Measurements from ENCODE around the gene VWA3B. TPM values are rescaled to one million over a fixed set of nuclear protein-coding genes. Genes with fewer than 3 reads are reported as not detected.

The VWA3B gene
- total RNA-seq, 6 experiments from 2014 or later = 0.09 to 0.24 (median 0.13) TPM; not detected in 2

DNA sequence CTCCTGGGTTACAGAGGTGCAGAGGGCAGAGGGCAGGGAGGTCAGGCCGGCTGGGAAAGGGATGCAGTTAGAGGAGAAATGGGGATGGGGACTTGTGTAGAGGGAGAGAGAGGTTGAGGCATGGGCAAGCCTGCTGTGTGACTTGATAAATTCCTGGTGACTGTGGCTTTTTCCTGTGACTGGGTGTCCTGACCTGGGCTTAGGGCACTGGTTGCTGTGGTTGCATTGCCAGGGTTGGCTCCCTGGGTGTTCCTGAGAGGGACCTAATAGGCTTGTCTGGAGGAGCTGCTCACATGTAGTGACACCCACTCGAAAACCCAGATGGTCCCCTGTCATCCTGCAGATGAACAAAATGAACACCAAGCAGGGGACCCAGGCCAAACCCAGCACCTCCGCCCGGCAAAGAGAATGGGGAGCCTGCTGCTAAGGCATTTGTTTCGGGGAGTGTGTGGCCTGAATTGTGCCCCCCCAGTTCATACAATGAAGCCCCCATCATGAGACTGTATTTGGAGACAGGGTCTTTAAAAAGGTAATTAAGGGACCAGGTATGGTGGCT lies 78.6 kb downstream of the VWA3B start:
- Histone ChIP-seq H3K27me3 (no peaks in the 10 kb centered on the region), H3K36me3 (no peaks in the 10 kb centered on the region), H3K9me3 (no peaks in the 10 kb centered on the region), H3K27ac (no peak overlapping the region), H3K4me3 (no peak overlapping the region), H3K4me1 (no peaks in the 10 kb centered on the region)
- TF ChIP-seq, protein P1, sequence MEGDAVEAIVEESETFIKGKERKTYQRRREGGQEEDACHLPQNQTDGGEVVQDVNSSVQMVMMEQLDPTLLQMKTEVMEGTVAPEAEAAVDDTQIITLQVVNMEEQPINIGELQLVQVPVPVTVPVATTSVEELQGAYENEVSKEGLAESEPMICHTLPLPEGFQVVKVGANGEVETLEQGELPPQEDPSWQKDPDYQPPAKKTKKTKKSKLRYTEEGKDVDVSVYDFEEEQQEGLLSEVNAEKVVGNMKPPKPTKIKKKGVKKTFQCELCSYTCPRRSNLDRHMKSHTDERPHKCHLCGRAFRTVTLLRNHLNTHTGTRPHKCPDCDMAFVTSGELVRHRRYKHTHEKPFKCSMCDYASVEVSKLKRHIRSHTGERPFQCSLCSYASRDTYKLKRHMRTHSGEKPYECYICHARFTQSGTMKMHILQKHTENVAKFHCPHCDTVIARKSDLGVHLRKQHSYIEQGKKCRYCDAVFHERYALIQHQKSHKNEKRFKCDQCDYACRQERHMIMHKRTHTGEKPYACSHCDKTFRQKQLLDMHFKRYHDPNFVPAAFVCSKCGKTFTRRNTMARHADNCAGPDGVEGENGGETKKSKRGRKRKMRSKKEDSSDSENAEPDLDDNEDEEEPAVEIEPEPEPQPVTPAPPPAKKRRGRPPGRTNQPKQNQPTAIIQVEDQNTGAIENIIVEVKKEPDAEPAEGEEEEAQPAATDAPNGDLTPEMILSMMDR (IDR thresholded peaks at IDR 0.05) = no peak
- TF ChIP-seq POLR2A (IDR thresholded peaks at IDR 0.05) = no peak
- ATAC-seq (no peak), DNase-seq (no peak)
- 7% methylated on average over 1 of the region's 5 CpGs for WGBS (ENCODE audit: insufficient coverage, low coverage, low lambda C conversion rate, missing lambda C conversion rate)
- intact Hi-C loops (cut with DNase I) = no loop called here

DNA sequence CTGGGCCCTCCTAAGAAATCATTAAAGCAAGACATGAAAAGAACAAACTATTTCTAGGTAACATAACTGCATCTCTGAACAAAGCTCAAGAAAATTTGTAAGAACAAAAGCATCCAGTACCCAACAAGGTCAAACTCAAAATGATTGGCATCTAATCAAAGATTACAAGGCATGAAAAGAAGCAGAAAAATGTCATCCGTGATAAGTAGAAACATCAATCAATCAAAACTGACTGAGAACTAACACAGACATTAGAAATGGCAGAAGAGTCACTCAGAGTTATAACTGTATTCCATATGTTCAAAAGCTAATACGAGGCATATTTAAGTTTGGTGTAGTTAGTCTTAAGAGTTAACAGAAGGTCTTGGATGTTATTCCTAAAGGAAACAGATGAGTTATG lies 80.9 kb downstream of the VWA3B start:
- ATAC-seq = no peak
- no peak for DNase-seq
- Histone ChIP-seq H3K4me3 (no peak overlapping the region), H3K4me1 (no peaks in the 10 kb centered on the region), H3K36me3 (no peaks in the 10 kb centered on the region), H3K9me3 (no peaks in the 10 kb centered on the region), H3K27me3 (no peaks in the 10 kb centered on the region), H3K27ac (no peak overlapping the region)
- 63% methylated on average over 2 of the region's 2 CpGs for WGBS (ENCODE audit: insufficient coverage, low coverage, low lambda C conversion rate, missing lambda C conversion rate)
- TF ChIP-seq, protein P1 (IDR thresholded peaks at IDR 0.05) = no peak
- TF ChIP-seq POLR2A (IDR thresholded peaks at IDR 0.05) = no peak
- intact Hi-C loops (cut with DNase I) = no loop called here

DNA sequence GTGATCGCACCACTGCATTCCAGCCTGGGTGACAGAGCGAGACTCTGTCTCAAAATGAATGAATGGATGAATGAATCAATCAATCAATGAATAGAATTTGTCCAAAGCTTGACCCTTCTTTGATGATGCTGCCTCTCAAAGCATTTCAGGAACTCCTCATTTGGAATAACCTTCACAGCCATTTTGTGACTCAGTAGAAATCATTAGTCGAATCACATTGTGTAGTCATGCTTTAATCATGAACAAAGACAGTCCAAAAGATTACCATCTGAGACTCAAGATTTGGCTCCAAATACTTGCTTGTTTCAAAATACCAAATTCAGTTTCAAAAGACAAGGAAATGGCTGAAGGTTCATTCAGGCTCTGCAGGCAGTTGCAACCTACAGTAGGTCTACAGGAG lies 83.1 kb downstream of the VWA3B start:
- H3K27me3 ChIP-seq = no peaks in the 10 kb centered on the region
- H3K27ac ChIP-seq = no peak overlapping the region
- H3K9me3 ChIP-seq = no peaks in the 10 kb centered on the region
- H3K4me1 ChIP-seq = no peaks in the 10 kb centered on the region
- WGBS (ENCODE audit: insufficient coverage, low coverage, low lambda C conversion rate, missing lambda C conversion rate) = 52% methylated on average over 3 of the region's 3 CpGs
- DNase-seq = no peak
- H3K36me3 ChIP-seq = no peaks in the 10 kb centered on the region
- intact Hi-C loops (cut with DNase I) = no loop called here
- H3K4me3 ChIP-seq = no peak overlapping the region
- TF ChIP-seq, protein P1 (IDR thresholded peaks at IDR 0.05) = no peak
- no peak for TF ChIP-seq POLR2A (IDR thresholded peaks at IDR 0.05)
- no peak for ATAC-seq

GRCh38 chr2:98172150-98172765 lies 85.3 kb downstream of the VWA3B start:
- intact Hi-C loops (cut with DNase I) = no loop called here
- Histone ChIP-seq H3K9me3 (no peaks in the 10 kb centered on the region), H3K4me3 (no peak overlapping the region), H3K27ac (no peak overlapping the region), H3K27me3 (no peaks in the 10 kb centered on the region), H3K4me1 (no peaks in the 10 kb centered on the region), H3K36me3 (no peaks in the 10 kb centered on the region)
- ATAC-seq (no peak), DNase-seq (no peak)
- no peak for TF ChIP-seq POLR2A (IDR thresholded peaks at IDR 0.05)
- TF ChIP-seq, protein P1 (IDR thresholded peaks at IDR 0.05) = no peak
- WGBS (ENCODE audit: insufficient coverage, low coverage, low lambda C conversion rate, missing lambda C conversion rate) = 55% methylated on average over 5 of the region's 14 CpGs
